Neuronal stem cell (in vitro differentiated cells): ENCODE data around the gene NFATC3.
"Not testable (repeated sequence)": the region's sequence is repeated elsewhere in the genome, so short reads cannot be mapped to it uniquely, and the experiment has no call there.

Experiments
- DNase-seq: peaks from one replicate; pipeline ENCODE4 v3.0.0-alpha.2; 2013; ENCODE audit warnings: low spot score
- H2AFZ ChIP-seq: one replicate; pipeline ENCODE4 v1.6.1; 2013; ENCODE audit warnings: mild to moderate bottlenecking, low read length, inconsistent platforms
- H2AK5ac ChIP-seq: 2 replicates; pipeline ENCODE4 v1.6.1; 2013; ENCODE audit warnings: low read depth, mild to moderate bottlenecking, inconsistent platforms, low read length, moderate library complexity, mixed read lengths
- H2BK120ac ChIP-seq: 2 replicates; pipeline ENCODE4 v1.6.1; 2013; ENCODE audit warnings: low read depth, mild to moderate bottlenecking, inconsistent platforms, low read length, moderate library complexity, mixed read lengths
- H2BK12ac ChIP-seq: one replicate; pipeline ENCODE4 v1.6.1; 2013; ENCODE audit warnings: low read length, inconsistent platforms
- H2BK15ac ChIP-seq: 2 replicates; pipeline ENCODE4 v1.6.1; 2013; ENCODE audit warnings: mild to moderate bottlenecking, low read length, inconsistent platforms, mixed read lengths
- H2BK5ac ChIP-seq: one replicate; pipeline ENCODE4 v1.6.1; 2013; ENCODE audit warnings: inconsistent platforms, mild to moderate bottlenecking, low read length, moderate library complexity
- H3K14ac ChIP-seq: one replicate; pipeline ENCODE4 v1.6.1; 2013; ENCODE audit warnings: low read length, inconsistent platforms
- H3K18ac ChIP-seq: 2 replicates; pipeline ENCODE4 v1.6.1; 2013; ENCODE audit warnings: low read length, inconsistent platforms
- H3K23ac ChIP-seq: 2 replicates; pipeline ENCODE4 v1.6.1; 2013; ENCODE audit warnings: low read depth, mild to moderate bottlenecking, mixed read lengths, low read length, inconsistent platforms; ENCODE audit not compliant: poor library complexity
- H3K27ac ChIP-seq: replicated peaks from 3 replicates; pipeline ENCODE4 v1.5.1; 2013; ENCODE audit warnings: low read length, inconsistent platforms
- H3K27me3 ChIP-seq, 3 experiments: 2 replicates each; pipeline ENCODE4 v1.6.1; 2013; ENCODE audit warnings: low read length in 3 of 3, mild to moderate bottlenecking in 2 of 3, inconsistent platforms in 1 of 3, low read depth in 1 of 3, mixed read lengths in 1 of 3, moderate library complexity in 1 of 3; ENCODE audit not compliant: control insufficient read depth in 3 of 3, insufficient read depth in 3 of 3
- H3K36me3 ChIP-seq, 2 donors: replicated peaks in 1 of 2; 2 replicates each; pipeline ENCODE4 v1.6.1; 2013; ENCODE audit warnings: low read length in 2 of 2; ENCODE audit not compliant: control insufficient read depth in 2 of 2, insufficient read depth in 2 of 2
- H3K4ac ChIP-seq: 2 replicates; pipeline ENCODE4 v1.6.1; 2013; ENCODE audit warnings: inconsistent platforms, mild to moderate bottlenecking, low read length, moderate library complexity
- H3K4me1 ChIP-seq, 2 donors: 1 replicate in 1 of 2; 2 replicates in 1 of 2; pipeline ENCODE4 v1.6.1; 2013; ENCODE audit warnings: low read length in 2 of 2, low read depth in 1 of 2; ENCODE audit not compliant: control insufficient read depth in 2 of 2, insufficient read depth in 1 of 2
- H3K4me2 ChIP-seq: one replicate; pipeline ENCODE4 v1.6.1; 2013; ENCODE audit warnings: mild to moderate bottlenecking, low read length, inconsistent platforms; ENCODE audit not compliant: insufficient read depth, poor library complexity, severe bottlenecking
- H3K4me3 ChIP-seq, 2 donors: 2 replicates each; pipeline ENCODE4 v1.5.1; 2013; ENCODE audit warnings: low read length in 2 of 2, mild to moderate bottlenecking in 2 of 2, inconsistent platforms in 1 of 2, moderate library complexity in 1 of 2
- H3K79me1 ChIP-seq: one replicate; pipeline ENCODE4 v1.6.1; 2013; ENCODE audit warnings: low read depth, mild to moderate bottlenecking, inconsistent platforms, low read length, moderate library complexity
- H3K9ac ChIP-seq: one replicate; pipeline ENCODE4 v1.6.1; 2013; ENCODE audit warnings: mild to moderate bottlenecking, low read depth, low read length, inconsistent platforms; ENCODE audit not compliant: poor library complexity
- H3K9me3 ChIP-seq, 2 donors: replicated peaks in 1 of 2; 2 replicates each; pipeline versions ENCODE3 to v1.6.1; 2013; ENCODE audit warnings: low read length in 2 of 2, mild to moderate bottlenecking in 2 of 2, inconsistent platforms in 1 of 2, low read depth in 1 of 2, mixed read lengths in 1 of 2, moderate library complexity in 1 of 2; ENCODE audit not compliant: control insufficient read depth in 2 of 2, insufficient read depth in 1 of 2
- H4K8ac ChIP-seq: one replicate; pipeline ENCODE4 v1.6.1; 2013; ENCODE audit warnings: low read depth, mild to moderate bottlenecking, inconsistent platforms, low read length, moderate library complexity
- H4K91ac ChIP-seq: one replicate; pipeline ENCODE4 v1.6.1; 2013; ENCODE audit warnings: low read length, low read depth, mild to moderate bottlenecking, inconsistent platforms; ENCODE audit not compliant: poor library complexity
- WGBS, 2 donors: extraction: QIAGEN DNeasy Blood & Tissue Kit; methylation state at CpG; one replicate each; pipeline ENCODE4 v1.1.7; 2013; ENCODE audit warnings: missing lambda C conversion rate in 2 of 2, mixed read lengths in 1 of 2; ENCODE audit not compliant: insufficient read length in 2 of 2, insufficient replicate concordance in 1 of 2; ENCODE audit errors: extremely low coverage in 2 of 2; 5-methylcytosine and 5-hydroxymethylcytosine counted together

NFATC3 gene

DNA sequence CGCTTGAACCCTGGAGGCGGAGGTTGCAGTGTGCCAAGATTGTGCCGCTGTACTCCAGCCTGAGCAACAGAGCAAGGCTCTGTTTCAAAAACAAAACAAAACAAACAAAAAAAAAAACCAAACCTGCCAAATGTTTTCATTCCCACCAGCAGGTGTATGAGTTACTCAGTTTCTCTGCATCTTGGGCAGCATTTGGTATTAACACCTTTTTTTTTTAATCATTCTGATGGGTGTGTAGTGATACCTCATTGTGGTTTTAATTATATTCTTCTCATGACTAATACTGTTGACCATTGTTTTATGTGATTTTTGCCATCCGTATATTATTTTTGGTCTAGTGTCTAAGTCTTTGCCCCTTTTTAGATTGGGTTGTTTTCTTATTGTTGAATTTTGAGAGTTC lies 15.3 kb downstream of the NFATC3 start:
- WGBS, 2 donors: no CpG with 5 or more reads among the region's 4 CpGs
- no peak overlapping the region for H2AFZ ChIP-seq
- no peak overlapping the region for H4K8ac ChIP-seq
- DNase-seq: no peak
- no peak overlapping the region for H2BK15ac ChIP-seq
- H2BK120ac ChIP-seq: no peak overlapping the region
- no peak overlapping the region for H3K18ac ChIP-seq
- H2BK12ac ChIP-seq: no peak overlapping the region
- H3K9me3 ChIP-seq: peaks cover 0 to 11% of the 10 kb centered on the region in 2 donors
- peaks cover 0 to 6% of the 10 kb centered on the region in 2 donors for H3K36me3 ChIP-seq
- H3K9ac ChIP-seq: no peak overlapping the region
- H3K4me3 ChIP-seq: no peak overlapping the region
- H2AK5ac ChIP-seq: no peak overlapping the region
- no peak overlapping the region for H3K4me2 ChIP-seq
- H3K79me1 ChIP-seq: peaks cover 2% of the 10 kb centered on the region
- H3K4ac ChIP-seq: no peak overlapping the region
- no peaks in the 10 kb centered on the region for H3K27me3 ChIP-seq
- no peak overlapping the region for H3K23ac ChIP-seq
- H3K4me1 ChIP-seq: no peaks in the 10 kb centered on the region
- H3K14ac ChIP-seq: no peak overlapping the region
- H2BK5ac ChIP-seq: no peak overlapping the region
- no peak overlapping the region for H4K91ac ChIP-seq
- H3K27ac ChIP-seq: no peak overlapping the region

DNA sequence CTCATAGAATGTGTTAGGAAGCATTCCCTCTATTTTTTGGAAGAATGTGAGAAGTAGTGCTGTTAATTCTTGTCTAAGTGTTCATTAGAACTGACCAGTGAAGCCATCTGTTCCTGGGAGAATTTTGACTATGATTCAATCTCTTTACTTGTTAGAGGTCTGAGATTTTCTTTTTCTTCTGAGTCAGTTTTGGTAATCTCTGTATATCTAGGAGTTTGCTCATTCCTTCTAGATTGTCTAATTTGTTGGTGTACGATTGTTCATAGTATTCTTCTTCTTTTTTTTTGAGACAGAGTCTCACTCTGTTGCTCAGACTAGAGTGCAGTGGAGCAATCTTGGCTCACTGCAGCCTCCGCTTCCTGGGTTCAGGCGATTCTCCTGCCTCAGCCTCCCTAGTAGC lies 20.4 kb downstream of the NFATC3 start:
- Histone ChIP-seq H3K27ac (no peak overlapping the region), H4K91ac (no peak overlapping the region), H3K14ac (no peak overlapping the region), H2BK15ac (no peak overlapping the region), H3K18ac (no peak overlapping the region), H3K27me3 (no peaks in the 10 kb centered on the region), H3K36me3 (no peaks in the 10 kb centered on the region), H3K4ac (no peak overlapping the region), H3K4me1 (no peaks in the 10 kb centered on the region), H2BK5ac (no peak overlapping the region), H3K4me3 (no peak overlapping the region), H4K8ac (no peak overlapping the region), H3K9me3 (peaks cover 2 to 30% of the 10 kb centered on the region in 2 donors), H2BK12ac (no peak overlapping the region), H3K4me2 (no peak overlapping the region), H2AK5ac (no peak overlapping the region), H2BK120ac (no peak overlapping the region), H2AFZ (no peak overlapping the region), H3K79me1 (peaks cover 5% of the 10 kb centered on the region), H3K9ac (no peak overlapping the region), H3K23ac (no peak overlapping the region)
- no CpG with 5 or more reads among the region's 3 CpGs for WGBS, 2 donors
- DNase-seq: no peak

DNA sequence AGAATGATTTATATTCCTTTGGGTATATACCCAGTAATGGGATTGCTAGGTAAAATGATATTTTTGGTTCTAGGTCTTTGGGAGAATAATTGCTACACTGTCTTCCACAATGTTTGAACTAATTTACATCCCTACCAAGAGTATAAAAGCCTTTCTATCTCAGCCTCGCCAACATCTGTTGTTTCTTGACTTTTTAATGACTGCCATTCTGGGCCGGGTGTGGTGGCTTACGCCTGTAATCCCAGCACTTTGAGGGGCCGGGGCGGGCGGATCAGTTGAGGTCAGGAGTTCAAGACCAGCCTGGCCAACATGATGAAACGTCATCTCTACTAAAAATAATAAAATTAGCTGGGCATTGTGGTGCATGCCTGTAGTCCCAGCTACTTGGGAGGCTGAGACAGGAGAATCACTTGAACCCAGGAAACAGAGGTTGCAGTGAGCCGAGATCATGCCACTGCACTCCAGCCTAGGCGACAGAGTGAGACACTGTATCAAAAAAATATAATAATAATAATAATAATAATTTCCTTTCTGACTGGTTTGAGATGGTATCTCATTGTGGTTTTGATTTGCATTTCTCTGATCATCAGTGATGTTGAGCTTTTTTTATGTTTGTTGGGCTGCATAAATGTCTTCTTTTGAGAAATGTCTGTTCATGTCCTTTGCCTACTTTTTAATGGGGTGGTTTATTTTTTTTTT lies 22.2 kb downstream of the NFATC3 start:
- H3K4me3 ChIP-seq, H3K4me1 ChIP-seq, H3K27ac ChIP-seq, H3K36me3 ChIP-seq, H3K4me2 ChIP-seq, H2BK5ac ChIP-seq, H3K18ac ChIP-seq, H3K9ac ChIP-seq, H3K4ac ChIP-seq, H4K8ac ChIP-seq, H2BK120ac ChIP-seq, H3K27me3 ChIP-seq, H2AFZ ChIP-seq, H2BK15ac ChIP-seq, H2BK12ac ChIP-seq, H4K91ac ChIP-seq, DNase-seq, H3K79me1 ChIP-seq, H3K23ac ChIP-seq, H2AK5ac ChIP-seq, H3K14ac ChIP-seq: not testable (repeated sequence)
- WGBS, 2 donors: no CpG with 5 or more reads among the region's 9 CpGs
- H3K9me3 ChIP-seq: peaks cover 2 to 44% of the 10 kb centered on the region in 2 donors

DNA sequence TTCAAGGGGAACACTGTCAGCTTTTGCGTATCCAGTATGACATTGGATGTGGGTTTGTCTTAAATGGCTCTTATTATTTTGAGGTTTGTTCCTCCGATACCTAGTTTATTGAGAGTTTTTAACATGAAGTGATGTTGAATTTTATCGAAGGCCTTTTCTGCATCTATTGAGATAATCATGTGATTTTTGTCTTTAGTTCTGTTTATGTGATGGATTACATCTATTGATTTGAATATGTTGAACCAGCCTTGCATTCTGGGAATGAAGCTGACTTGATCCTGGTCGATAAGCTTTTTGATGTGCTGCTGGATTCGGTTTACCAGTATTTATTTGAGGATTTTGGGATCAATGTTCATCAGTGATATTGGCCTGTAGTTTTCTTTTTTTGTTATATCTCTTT lies 24.0 kb downstream of the NFATC3 start:
- not testable (repeated sequence) for H3K18ac ChIP-seq, H3K4me3 ChIP-seq, DNase-seq, H2BK15ac ChIP-seq, H2AFZ ChIP-seq, H4K8ac ChIP-seq, H3K27ac ChIP-seq, H3K14ac ChIP-seq, H3K79me1 ChIP-seq, H3K23ac ChIP-seq, H4K91ac ChIP-seq, H3K4me1 ChIP-seq, H2BK5ac ChIP-seq, H2BK12ac ChIP-seq, H3K4me2 ChIP-seq, H3K27me3 ChIP-seq, H3K36me3 ChIP-seq, H2AK5ac ChIP-seq, H3K4ac ChIP-seq, H3K9ac ChIP-seq, H2BK120ac ChIP-seq
- no CpG with 5 or more reads among the region's 5 CpGs for whole genome bisulfite sequencing, 2 donors
- H3K9me3 ChIP-seq: peaks cover 2 to 50% of the 10 kb centered on the region in 2 donors
